IMR-90 (cell line): Measurements from ENCODE around the gene CHST5.

Source experiments
- CEBPB ChIP-seq: IDR thresholded peaks from 2 replicates; pipeline ENCODE4 v1.6.1; 2012; ENCODE audit warnings: low read depth, low read length, improper control_type of control experiment
- CTCF ChIP-seq: conservative IDR thresholded peaks from 2 replicates; pipeline ENCODE4 v1.5.1; 2012; ENCODE audit warnings: mild to moderate bottlenecking, low read depth, low read length, improper control_type of control experiment
- FOS ChIP-seq: fragments of 150-350 bp; IDR thresholded peaks from 2 replicates; pipeline ENCODE4 v1.6.1; 2016; ENCODE audit warnings: low read depth, low read length
- MAFK ChIP-seq: IDR thresholded peaks from 2 replicates; pipeline ENCODE4 v1.6.1; 2012; ENCODE audit warnings: low read depth, low read length, improper control_type of control experiment
- MAZ ChIP-seq: IDR thresholded peaks from 2 replicates; pipeline ENCODE4 v1.6.1; 2012; ENCODE audit warnings: low read depth, mild to moderate bottlenecking, low read length, improper control_type of control experiment, moderate library complexity, borderline replicate concordance
- MXI1 ChIP-seq: IDR thresholded peaks from 2 replicates; pipeline ENCODE4 v1.6.1; 2012; ENCODE audit warnings: low read depth, mild to moderate bottlenecking, low read length, moderate library complexity, borderline replicate concordance
- NFE2L2 ChIP-seq: fragments of 150-350 bp; IDR thresholded peaks from 2 replicates; pipeline ENCODE4 v1.6.1; 2016; ENCODE audit warnings: low read depth, mild to moderate bottlenecking, low read length
- POLR2A ChIP-seq: IDR thresholded peaks from 2 replicates; pipeline ENCODE4 v1.6.1; 2012; ENCODE audit warnings: mild to moderate bottlenecking, low read depth, low read length
- RAD21 ChIP-seq: IDR thresholded peaks from 2 replicates; pipeline ENCODE4 v1.6.1; 2012; ENCODE audit warnings: low read length, improper control_type of control experiment
- RCOR1 ChIP-seq: IDR thresholded peaks from 2 replicates; pipeline ENCODE4 v1.6.1; 2012; ENCODE audit warnings: mild to moderate bottlenecking, low read length, improper control_type of control experiment; ENCODE audit not compliant: insufficient replicate concordance
- RFX5 ChIP-seq: IDR thresholded peaks from 2 replicates; pipeline ENCODE4 v1.8.0; 2012; ENCODE audit warnings: low read depth, mild to moderate bottlenecking, low read length, moderate library complexity
- SMC3 ChIP-seq: fragments of 150-350 bp; IDR thresholded peaks from 2 replicates; pipeline ENCODE4 v1.6.1; 2016; ENCODE audit warnings: low read depth, mild to moderate bottlenecking, antibody characterized with exemption, low read length, moderate library complexity

DNA sequence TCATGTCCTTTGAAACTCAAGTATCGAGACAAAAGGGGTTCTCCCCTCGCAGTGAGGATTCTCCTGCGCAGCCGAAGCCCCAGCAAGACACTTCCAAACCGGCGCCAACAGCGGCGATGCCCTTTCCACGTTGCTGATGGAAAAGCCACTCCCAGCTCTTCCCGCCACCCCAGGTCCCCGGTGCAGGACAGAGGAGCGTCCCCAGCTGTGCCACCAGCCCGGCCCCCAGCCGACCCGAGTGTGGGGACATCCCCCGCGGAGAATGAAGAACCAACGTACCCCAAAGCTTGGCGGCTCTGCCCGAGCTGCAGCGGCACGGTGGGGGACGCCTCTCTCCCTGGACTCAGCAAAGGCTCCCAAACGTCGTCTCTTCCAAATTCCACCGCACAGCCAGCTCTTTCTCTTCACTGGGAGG, 41.2 kb downstream of the CHST5 start:
- TF ChIP-seq CTCF = no peak
- TF ChIP-seq POLR2A = no peak
- TF ChIP-seq SMC3 = no peak
- no peak for TF ChIP-seq RCOR1
- TF ChIP-seq MAFK = no peak
- TF ChIP-seq RAD21 = no peak
- TF ChIP-seq MAZ = no peak
- no peak for TF ChIP-seq CEBPB
- no peak for TF ChIP-seq NFE2L2
- no peak for TF ChIP-seq MXI1
- no peak for TF ChIP-seq RFX5
- no peak for TF ChIP-seq FOS
